22Rv1 (cell line): ENCODE results near the gene VAMP3.

Experiments used
- H3K27ac ChIP-seq: fragments of 450-650 bp; 2 replicates; pipeline ENCODE4 v1.5.1; 2017
- ZFX ChIP-seq: fragments of 450-650 bp; IDR thresholded peaks from 2 replicates; pipeline ENCODE4 v1.6.1; 2017; ENCODE audit warnings: antibody characterized with exemption, borderline replicate concordance
- TF ChIP-seq, protein P1 (sequence below): fragments of 450-650 bp; IDR thresholded peaks from 2 replicates; pipeline ENCODE4 v1.5.1; 2017; ENCODE audit warnings: mild to moderate bottlenecking

Gene VAMP3

DNA sequence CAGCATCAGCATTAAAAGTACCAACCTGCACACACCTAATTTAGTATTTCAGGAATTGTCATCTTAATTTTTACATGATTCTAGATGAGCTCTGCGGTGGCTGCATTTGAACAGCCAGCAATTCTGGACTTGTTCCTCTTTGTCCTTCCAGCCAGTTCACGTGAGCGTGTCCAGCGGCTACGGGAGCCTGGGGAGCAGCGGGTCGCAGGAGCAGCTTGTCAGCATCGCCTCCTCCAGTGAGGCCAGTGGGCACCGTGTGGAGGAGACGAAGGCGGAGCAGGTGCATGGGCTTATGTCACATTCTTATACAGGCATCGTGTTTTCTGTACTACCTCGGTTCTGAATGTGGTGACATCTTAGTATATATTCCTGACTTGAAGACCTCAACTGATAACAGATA, 38.6 kb downstream of the VAMP3 start:
- H3K27ac ChIP-seq = no peak overlapping the region
- no peak for TF ChIP-seq ZFX
- TF ChIP-seq, protein P1, sequence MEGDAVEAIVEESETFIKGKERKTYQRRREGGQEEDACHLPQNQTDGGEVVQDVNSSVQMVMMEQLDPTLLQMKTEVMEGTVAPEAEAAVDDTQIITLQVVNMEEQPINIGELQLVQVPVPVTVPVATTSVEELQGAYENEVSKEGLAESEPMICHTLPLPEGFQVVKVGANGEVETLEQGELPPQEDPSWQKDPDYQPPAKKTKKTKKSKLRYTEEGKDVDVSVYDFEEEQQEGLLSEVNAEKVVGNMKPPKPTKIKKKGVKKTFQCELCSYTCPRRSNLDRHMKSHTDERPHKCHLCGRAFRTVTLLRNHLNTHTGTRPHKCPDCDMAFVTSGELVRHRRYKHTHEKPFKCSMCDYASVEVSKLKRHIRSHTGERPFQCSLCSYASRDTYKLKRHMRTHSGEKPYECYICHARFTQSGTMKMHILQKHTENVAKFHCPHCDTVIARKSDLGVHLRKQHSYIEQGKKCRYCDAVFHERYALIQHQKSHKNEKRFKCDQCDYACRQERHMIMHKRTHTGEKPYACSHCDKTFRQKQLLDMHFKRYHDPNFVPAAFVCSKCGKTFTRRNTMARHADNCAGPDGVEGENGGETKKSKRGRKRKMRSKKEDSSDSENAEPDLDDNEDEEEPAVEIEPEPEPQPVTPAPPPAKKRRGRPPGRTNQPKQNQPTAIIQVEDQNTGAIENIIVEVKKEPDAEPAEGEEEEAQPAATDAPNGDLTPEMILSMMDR = no peak

DNA sequence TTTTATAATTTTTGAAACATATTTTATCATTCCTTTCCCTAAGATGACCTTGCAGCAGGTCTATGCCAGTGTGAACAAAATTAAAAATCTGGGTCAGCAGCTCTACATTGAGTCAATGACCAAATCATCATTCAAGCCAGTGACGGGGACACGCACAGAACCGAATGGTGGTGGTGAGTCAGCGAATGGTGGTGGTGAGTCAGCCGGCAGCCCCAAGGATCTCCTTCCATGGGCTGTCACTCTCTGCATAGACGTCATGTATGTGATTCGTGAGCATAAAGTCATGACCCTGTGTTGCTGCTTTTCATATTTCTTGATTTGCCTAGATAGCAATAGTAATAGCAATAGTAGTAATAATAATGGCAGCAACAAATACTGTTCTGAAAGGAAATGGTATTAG, 39.3 kb downstream of the VAMP3 start:
- TF ChIP-seq, protein P1 = no peak
- TF ChIP-seq ZFX = no peak

DNA sequence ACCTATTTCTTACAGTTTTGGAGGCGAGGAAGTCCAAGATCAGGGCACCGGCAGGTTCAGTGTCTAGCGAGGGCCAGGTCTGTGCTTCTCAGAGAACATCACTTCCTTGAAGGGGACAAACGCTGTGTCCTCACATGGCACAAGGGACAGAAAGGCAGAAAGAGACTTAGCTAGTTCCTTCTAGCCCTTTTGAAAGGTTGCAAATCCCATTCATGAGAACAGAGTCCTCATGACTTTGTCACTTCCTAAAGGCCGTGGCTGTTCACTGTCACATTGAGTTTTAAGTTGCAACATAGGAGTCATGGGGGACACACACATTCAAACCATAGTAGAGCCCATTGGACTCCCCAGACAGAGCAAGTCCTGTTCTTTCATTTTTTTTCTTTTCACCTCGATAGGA, 40.4 kb downstream of the VAMP3 start:
- no peak for TF ChIP-seq ZFX
- TF ChIP-seq, protein P1 = no peak
- H3K27ac ChIP-seq = no peak overlapping the region

More for the DNA sequence above, 39.3 kb downstream of the VAMP3 start:
- H3K27ac ChIP-seq = no peak overlapping the region

DNA sequence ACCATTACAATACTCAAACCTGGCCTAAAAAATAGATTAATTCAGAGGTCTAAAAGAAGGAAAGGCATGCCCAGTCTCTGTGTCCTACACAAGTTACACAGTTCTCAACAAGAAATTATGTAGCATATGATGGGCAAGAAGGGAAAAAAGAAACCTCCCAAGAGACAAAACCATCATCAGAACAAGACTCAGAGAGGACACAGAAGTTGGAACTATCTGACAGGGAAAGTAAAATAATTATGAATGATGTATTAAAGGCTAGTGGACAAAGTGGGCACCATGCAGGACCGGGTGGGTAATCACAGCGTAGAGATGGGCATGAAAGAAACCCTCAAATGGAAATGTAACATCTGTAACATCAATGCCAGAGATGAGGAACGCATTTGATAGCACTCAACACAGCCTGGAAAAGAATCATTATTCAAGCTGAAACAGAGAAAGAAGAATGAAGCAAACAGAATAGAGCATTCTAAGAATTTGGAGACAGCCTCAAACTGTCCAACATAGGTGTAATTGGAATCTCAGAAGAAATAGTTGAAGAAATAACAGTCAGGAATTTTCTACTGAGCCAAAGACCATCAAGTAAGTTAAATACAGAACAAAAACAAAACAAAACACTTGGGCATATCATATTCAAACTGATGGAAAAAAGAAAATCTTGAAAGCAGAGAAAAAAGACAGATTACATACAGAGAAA, 42.7 kb downstream of the VAMP3 start:
- TF ChIP-seq, protein P1 = no peak
- no peak for TF ChIP-seq ZFX
- H3K27ac ChIP-seq = no peak overlapping the region

DNA sequence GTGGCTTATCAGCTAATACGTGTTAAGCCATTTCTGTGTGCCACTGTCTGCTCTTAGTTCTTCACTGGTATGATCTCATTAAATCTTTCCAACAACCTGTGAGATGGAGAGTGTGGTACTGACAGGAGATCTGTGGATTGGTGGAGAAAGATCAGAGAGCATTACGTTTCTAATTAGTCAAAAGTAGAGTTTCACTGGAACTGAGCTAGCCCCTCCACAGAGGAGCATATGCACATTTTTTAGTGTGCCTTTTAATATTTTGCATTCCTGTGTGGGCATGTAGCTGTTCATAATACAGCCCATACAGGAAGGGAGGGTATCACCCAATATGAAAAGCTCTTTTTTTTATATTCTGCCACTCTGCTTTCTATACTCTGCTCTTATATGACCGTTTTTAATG, 50.2 kb downstream of the VAMP3 start:
- TF ChIP-seq, protein P1 = no peak
- no peak overlapping the region for H3K27ac ChIP-seq

DNA sequence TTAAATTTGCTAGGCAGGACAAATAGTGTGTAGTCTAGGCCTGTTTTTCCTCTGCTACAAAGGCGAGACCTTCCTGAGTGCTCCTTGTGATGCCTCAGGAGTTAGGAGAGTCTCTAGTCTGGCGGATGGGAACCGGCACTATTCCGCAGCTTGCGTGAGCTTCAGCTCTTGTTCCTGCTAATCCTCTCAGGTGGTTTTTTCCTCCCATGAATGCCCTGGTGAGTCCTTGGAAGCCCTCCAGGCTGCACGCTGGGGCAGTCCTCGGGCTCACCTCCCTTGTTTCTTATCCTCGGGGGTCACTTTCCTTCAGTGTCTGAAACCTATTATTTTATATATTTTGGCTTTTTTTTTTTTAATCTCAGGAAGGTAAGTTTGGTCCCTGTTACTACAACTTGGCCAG, 53.6 kb downstream of the VAMP3 start:
- TF ChIP-seq, protein P1 = no peak
- no peak for TF ChIP-seq ZFX
- H3K27ac ChIP-seq = no peak overlapping the region

DNA sequence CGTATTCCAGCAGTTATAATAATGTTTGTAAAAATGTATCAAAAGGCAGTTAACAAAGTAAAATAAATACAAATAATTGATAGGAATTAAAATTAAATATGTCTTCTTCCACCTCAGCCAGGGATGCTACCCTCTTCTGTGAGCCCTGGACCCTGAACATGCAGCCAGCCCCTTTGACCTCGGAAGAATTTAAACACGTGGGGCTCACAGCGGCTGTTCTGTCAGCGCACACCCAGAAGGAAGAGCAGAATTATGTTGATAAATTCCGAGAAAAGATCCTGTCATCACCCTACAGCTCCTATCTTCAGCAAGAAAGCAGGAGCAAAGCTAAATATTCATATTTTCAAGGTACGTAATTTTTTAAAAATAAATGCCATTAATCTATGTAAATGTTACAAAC, 55.3 kb downstream of the VAMP3 start:
- no peak overlapping the region for H3K27ac ChIP-seq
- TF ChIP-seq, protein P1 = no peak
- TF ChIP-seq ZFX = no peak
